Activated CD8-positive, alpha-beta memory T cell treated with anti-CD3 and anti-CD28 coated beads for 36 hours (primary cell): ENCODE data around the gene NT5DC2. TPM values are rescaled to one million over a fixed set of nuclear protein-coding genes. Genes with fewer than 3 reads are reported as not detected.

Source experiments
- CTCF ChIA-PET: fragments of 350-600 bp; sonication (Branson Sonifier 250); formaldehyde crosslinking; loops from one replicate; lab custom pipeline; 2021; ENCODE audit warnings: antibody characterized with exemption; lab: Charles Lee
- POLR2A ChIA-PET: fragments of 350-600 bp; sonication (Branson Sonifier 250); formaldehyde crosslinking; loops from one replicate; lab custom pipeline; 2021; ENCODE audit warnings: antibody characterized with exemption; lab: Charles Lee
- total RNA-seq, 2 experiments: library from RNA; stranded (reverse); gene quantifications; one replicate each; pipeline ENCODE4 v1.2.3, GENCODE V29; 2021

NT5DC2 gene
- total RNA-seq, 2 experiments from 2014 or later, result 97.3 to 99.2 TPM

DNA sequence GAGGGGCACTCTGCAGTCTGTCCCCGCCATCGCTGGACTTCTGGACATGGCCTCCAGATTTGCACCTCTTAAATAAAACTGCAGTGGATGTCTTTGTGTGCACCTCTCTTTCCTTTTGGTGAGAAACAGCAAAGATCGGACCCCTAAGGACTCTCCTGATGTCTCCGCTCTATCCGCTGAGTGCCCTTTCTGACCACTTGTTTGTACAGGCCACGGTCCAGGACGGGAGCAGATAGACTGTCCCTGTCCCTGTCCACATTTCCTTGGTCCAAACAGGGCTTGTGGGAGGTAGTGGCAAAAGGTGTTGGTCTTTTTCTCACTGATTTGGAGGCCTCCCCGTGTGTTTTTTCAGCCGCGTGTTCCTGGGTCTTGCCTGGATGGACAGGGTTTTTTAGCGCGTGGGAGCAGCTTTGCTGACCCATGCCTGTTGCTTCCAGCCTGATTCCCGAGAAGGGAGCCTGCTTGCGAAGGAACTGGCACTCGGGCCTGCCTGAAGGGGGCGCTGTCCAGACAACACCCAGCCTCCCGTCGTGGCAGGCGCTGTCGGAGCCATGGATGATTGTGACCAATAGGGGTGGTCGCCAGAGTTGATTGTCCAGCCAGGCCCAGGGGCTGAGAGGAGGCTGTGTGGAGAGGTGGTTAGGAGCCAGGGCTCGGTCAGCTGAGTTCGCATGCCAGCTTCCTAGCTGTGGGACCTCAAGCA, 51.7 kb downstream of the NT5DC2 start:
- POLR2A ChIA-PET, result no interaction called here
- CTCF ChIA-PET, result interaction anchor here (0.5 to 1.1 kb wide), 4 partner anchors 13 to 290 kb away, joined by 3 to 4 read pairs (median 3); no protein-coding TSS in a partner anchor

DNA sequence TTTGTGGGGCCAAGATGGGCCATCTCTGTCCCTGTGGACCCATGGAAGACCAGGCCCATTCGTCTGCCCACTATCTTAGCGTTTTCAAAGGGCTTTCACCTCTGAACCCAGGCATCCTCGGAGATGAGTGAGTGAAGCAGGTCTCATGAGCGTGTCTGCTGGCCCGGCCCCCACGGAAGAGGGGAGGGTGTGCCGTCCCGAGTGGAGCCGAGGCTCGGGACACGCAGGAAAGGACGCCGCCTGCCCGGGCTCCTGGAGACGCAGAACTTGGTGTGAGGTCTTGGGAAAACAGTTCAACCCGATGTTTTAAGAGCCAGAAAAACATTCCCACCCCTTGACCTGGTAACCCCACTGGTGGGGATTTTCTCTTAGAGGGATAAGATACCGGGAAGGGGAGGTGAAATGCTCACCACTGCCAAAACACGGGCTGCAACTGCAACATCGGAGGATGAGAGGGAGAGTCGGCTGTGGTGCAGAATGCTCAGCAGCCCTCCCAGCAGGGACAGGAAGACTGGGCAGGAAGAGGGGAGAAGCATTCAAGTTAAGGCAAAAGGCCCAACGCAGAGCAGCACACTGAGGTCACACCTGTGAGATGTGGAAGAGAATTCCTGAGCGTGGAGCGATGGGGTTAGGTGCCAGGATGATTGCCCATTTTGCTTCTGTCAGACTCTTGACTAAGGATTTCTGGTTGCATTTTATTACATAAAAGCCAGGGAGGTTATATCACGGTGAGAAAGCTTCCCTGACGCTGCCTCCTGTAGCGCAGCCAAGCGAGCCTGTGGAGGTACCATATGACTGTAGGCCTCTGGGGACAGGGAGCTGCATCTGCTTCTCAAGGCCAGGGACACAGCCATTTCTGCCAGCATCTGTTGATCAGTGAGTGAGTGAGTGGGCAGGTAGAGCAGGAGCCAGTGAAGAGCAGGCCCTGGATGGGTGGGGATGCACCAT, 52.6 kb downstream of the NT5DC2 start:
- POLR2A ChIA-PET, result no interaction called here
- CTCF ChIA-PET, result interaction anchor here (1.1 kb wide), 1 partner anchor 45 kb away, joined by 3 read pairs; no protein-coding TSS in a partner anchor

DNA sequence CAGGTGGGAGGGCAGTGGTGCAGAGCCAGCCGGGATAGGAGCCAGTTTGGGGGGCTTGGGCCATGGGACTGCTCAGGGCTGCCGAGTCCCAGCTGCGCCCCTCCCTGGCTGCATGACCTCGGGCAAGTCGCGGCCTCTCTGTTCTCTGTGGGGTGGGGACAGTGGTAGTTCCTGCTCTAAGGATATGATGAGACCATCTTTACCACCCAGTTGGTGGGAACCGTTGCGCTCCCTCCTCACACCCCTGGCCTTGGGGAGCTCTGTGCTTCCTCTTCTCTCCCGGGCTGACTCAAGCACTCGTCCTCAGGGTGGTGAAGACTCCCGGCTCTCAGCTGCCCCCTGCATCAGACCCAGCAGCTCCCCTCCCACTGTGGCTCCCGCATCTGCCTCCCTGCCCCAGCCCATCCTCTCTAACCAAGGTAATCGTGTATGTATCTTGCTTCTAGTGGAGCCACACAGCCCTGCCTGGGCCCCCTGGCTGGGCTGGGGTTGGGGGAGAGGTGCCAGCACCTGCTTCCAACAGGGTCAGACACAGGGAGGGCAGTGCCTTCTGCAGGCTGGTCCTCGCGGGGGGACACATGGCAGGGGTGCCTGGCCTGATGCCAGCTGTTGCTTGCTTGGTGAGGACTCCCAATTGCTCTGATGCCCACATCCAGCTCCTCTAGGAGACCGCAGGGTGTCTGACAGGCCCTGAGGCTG, 53.6 kb downstream of the NT5DC2 start:
- ChIA-PET POLR2A (no interaction called here), CTCF (no interaction called here)

DNA sequence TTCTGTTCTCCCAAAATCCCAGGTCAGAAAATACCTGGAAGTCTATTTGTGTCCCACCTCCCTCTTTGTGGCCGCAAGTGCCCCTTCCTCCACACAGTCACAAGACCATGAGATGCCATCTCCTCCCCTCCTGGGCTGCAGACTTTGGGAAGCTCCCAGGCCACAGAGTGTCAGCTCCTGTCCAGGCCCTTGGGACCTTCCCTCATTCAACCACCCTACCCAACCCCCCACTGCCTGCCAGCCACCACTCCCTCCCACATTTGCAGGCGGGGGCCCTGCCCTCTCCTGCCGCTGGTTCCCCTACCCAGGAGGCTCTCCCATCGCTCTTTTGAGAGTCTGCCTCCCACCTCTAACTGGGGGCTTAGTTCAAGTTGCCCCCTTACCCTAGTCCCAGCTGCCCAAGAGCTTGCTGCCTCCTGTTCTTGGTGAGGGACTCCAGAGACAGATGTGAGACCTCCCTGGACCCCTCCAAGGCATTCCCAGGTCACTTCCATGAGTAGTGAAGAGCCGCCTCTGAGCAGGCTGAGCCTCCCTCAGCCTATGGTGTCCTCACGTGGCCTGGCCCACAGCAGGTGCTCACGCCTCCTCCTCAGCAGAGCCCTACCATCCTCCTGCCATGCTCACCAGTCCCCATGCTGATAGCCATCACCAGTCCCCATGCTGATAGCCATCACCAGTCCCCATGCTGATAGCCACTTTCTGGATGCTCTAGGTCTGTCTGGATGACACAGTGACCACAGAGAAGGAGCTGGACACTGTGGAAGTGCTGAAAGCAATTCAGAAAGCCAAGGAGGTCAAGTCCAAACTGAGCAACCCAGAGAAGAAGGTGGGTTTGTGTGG, 54.4 kb downstream of the NT5DC2 start:
- ChIA-PET POLR2A (interaction anchor here (0.6 kb wide), 2 partner anchors 12 to 15 kb away, joined by 3 to 6 read pairs; no protein-coding TSS in a partner anchor), CTCF (no interaction called here)

DNA sequence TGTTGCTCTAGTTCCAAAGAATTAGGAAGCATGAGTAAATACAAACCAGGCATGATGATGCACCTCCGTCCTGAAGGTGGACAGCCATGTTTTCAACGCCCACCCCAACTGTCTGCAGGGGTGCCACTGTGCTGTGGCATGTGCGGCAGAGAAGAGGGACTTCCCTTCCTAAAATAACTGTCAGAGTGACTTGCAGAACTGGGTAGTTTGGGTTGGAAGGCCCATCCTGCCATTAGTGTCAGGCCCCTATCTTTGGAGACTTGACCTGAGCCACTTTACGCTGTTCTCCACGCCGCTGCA, 55.9 kb downstream of the NT5DC2 start:
- POLR2A ChIA-PET, result no interaction called here
- CTCF ChIA-PET, result interaction anchor here (0.6 kb wide), 1 partner anchor 206 kb away, joined by 4 read pairs; no protein-coding TSS in a partner anchor

DNA sequence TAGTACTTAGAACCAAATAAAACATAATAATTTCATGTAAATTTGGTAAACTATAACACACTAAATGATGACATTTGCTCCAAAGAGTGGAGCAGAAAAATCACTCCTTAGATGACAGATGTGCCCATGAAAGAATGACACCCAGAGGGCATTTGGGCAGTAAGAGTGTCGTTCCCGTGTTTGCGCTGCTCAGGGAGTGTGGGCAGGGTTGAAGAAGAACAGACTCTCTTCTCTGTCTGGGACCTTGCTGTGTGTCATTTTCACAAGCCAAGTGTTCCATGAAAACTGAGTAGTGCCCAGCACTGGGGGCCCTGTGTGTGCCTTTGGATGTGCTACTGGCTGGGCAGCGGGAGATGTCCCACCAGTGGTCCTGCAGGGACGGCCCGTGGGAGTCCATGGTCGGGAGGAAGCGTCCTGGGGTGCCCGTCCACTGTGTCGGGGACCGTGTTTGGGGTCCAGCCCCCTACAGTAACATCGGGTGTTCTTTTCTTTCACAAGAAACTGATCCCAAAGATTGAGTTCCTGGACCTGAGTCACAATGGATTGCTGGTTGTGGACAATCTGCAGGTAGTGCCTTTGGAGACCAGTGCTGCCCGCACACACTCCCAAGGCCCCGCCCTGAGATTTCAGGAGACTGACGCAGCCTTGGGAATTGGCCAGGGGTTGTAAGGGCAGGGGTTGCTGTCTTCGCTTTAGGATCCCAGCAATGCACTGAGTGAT, 56.4 kb downstream of the NT5DC2 start:
- CTCF ChIA-PET, result no interaction called here
- POLR2A ChIA-PET, result no interaction called here

Other genes starting within 250 kb of the NT5DC2 start
- 10 to 100 TPM; 18.5 to 19.7 TPM for gene GLYCTK, start 246.0 kb downstream of the NT5DC2 start, total RNA-seq
- 1 to 10 TPM; 4.4 to 4.5 TPM for gene DNAH1, start 217.5 kb downstream of the NT5DC2 start, total RNA-seq
- gene BAP1, start 123.8 kb downstream of the NT5DC2 start, total RNA-seq, result 100 to 1,000 TPM; 108 to 109 TPM
- gene PHF7, start 123.2 kb downstream of the NT5DC2 start, total RNA-seq, result 10 to 100 TPM; 10.3 to 10.8 TPM
- gene SEMA3G, start 88.8 kb downstream of the NT5DC2 start, total RNA-seq, result under 1 TPM; 0.08 to 0.19 TPM
- 1 to 10 TPM; 1.3 to 2.1 TPM for gene TNNC1, start 79.8 kb downstream of the NT5DC2 start, total RNA-seq
- gene NISCH, start 78.3 kb downstream of the NT5DC2 start, total RNA-seq, result 10 to 100 TPM; 58.9 to 60.7 TPM
- gene STAB1, start 38.5 kb downstream of the NT5DC2 start, total RNA-seq, result not detected
- gene UQCC5, start 2.7 kb upstream of the NT5DC2 start, total RNA-seq, result 10 to 100 TPM; 18.6 to 21.6 TPM
- 10 to 100 TPM; 65.4 to 71.2 TPM for gene PBRM1, start 152.1 kb upstream of the NT5DC2 start, total RNA-seq
- gene GNL3, start 152.2 kb upstream of the NT5DC2 start, total RNA-seq, result 100 to 1,000 TPM; 240 to 247 TPM
- gene GLT8D1, start 171.9 kb upstream of the NT5DC2 start, total RNA-seq, result 10 to 100 TPM; 42.9 to 45.0 TPM
- 100 to 1,000 TPM; 148 to 154 TPM for gene SPCS1, start 172.2 kb upstream of the NT5DC2 start, total RNA-seq
- gene NEK4, start 237.1 kb upstream of the NT5DC2 start, total RNA-seq, result 10 to 100 TPM; 32.4 to 33.4 TPM
- gene ITIH1, start 243.7 kb upstream of the NT5DC2 start, total RNA-seq, result not detected